GM21390 (cell line): ENCODE data around the gene HDAC11.

Experiments used
- ATAC-seq: cut with Tn5 transposase; IDR thresholded peaks from one replicate; pipeline ENCODE4 v1.9.1; 2021; ENCODE audit not compliant: unreplicated experiment

HDAC11 gene

DNA sequence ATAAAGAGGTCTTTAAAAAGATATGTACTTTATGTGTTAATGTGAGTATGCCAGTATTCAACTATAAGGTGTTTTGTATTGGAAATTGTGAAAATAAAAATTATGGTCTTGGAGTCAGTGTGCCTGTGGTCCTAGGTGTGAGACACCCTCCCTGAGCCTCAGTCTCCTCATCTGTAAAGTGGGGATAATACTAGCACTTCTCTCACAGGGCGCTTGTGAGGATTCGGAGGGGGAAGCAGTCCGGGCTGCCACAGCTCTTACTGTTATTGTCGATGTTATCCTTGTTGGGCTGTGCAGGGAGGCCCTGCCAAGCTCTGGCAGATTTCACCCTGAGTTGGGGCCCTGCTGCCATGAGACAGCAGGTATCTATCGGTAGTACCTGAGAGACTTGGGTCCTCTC lies 42.1 kb downstream of the HDAC11 start:
- ATAC-seq = no peak

DNA sequence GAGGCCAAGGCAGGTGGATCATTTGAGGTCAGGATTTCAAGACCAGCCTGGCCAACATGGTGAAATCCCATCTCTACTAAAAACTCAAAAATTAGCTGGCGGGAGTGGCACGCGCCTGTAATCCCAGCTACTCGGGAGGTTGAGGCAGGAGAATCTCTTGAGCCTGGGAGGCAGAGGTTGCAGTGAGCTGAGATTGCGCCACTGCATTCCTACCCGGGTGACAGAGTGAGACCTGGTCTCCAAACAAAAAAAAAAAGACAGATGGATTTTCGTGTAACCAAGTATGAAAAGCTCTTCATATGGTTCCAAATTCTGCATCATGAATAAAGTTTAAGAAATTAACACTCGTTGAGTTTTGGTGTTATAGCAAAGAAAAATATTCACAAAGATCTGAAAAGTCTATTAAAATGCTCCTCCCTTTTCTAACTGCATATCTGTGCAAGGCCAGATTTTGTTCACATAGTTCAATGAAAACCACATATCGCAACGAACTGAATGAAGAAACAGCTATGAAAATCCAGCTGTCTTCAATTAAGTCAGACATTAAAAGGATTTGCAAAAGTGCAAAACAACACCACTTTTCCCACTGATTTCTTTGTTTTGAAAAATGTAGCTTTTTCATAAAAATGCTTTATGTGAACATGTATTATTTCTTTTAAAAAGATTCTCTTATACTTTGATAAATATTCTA lies 45.0 kb downstream of the HDAC11 start:
- no peak for ATAC-seq

DNA sequence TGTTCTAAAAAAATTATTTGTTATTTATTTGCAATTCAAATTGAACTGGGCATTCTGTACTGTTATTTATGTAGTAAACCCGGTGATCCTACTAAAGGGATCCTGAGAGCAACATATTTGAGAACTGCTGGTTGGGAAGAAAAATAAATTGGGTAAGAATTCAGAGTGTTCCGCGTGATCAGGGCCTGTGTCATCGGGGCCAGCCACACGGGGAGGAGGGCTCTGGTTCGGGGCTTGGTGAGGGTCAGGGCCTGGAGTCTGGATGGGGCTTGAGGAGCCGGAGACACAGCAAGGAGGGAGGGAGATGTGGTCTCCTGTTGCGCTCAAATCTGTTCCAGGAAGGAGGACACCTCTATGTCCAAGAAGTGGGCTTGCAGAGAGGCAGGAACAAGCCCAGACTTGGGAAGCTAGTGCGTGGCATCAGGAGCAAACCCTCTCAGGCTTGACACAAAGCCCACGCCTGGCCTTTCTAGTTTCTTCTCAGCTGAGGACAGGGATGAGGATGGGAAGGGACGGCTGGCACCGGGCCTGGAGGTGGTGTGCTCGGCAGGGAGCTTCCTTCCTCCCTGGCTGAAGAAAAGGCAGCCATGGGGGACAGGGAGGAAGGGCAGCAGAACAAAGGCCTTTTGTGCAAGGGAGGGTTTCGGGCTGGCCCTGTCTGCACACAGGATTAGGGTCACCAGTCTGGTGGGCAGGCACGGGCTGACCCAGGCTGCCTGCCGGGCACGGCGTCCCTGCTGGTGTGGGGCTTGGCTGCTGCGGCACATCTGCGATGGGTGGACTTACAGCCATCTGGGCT lies 45.9 kb downstream of the HDAC11 start:
- ATAC-seq = no peak

DNA sequence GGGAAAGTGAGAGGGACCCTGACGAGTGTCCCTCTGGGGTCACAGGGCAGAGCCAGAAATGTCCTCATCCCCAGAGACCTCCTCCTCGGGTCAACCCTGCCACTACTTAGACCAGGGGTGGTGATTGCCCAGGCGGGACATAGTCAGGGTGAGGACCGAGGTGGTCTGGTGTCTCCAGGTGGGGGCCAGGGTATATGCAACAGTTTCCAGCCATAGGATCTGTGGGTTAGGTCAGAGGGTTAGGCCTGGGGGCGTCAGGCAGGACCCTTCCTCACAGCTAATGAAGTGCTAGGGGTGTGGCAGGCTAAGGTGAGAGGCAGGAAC lies 46.5 kb downstream of the HDAC11 start:
- ATAC-seq = no peak

DNA sequence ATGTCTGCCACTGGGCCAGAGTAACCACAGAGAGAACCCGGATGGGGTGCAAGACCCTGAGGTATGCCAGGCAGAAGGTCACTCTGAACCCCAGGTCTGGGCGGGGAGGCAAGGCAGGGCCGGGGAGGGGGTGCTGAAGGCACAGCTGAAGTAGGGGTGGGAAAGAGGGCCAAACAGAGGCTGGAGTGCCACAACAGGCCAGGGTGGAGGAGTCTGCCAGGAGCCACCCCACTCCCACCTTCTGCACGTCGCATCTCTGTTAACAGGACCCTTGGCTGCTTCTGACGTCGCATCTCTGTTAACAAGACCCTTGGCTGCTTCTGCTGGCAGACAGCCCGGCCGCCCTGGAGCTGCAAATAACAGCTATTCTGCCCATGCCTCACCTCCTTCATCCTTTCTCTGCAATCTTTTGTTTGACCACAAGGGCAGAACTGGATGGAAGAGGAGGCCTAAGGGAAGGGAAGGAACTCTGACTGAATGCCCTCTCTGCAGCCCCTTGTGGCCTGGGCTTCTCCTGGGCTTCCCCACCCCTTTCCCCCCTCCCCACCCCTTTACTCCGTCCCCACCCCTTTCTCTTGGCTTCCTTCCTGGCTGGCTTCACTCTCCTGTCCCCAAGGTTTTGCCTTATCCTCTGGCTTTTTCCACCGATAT lies 48.2 kb downstream of the HDAC11 start:
- ATAC-seq = no peak

DNA sequence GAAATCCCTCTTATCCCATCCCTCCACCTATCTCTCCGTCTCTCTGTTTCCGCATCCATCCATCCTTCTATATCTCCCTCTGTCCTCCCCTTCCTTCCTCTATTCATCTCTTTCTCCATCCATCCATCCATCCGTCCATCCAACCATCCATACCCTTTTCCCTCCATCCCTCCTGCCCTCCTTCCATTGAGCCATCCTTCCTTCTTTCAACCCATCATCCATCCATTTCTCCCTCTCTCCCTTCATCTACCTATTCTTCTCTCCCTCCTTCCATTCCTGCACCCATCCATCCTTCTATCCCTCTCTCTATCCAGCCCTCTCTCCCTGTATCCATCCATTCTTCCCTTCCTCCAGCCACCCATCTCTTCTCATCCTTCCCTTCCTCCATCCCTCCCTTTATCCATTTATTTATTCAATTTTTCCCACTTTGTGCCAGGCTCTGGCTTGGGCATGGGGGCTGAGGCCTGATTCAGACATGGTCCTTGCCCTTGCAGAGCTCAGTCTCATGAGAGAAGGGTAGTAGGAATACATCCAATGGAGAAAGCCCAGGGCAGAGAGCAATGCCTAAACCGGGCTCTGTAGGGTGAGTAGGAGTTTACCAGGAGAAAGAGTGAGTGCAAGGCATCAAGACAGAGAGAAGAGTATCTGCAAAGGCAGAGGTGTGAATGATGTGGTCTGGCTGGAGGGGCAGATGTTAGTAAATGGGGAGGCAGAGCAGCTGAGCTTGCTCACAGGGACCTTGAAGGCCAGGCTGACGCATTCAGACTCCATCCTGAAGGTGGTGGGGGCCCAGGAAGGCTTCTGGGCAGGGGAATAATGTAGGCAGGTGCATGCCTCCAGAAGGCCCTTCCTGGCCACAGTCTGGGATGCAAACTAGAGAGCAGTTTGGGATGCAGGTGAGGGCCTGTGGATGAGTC lies 49.3 kb downstream of the HDAC11 start:
- ATAC-seq = no peak

DNA sequence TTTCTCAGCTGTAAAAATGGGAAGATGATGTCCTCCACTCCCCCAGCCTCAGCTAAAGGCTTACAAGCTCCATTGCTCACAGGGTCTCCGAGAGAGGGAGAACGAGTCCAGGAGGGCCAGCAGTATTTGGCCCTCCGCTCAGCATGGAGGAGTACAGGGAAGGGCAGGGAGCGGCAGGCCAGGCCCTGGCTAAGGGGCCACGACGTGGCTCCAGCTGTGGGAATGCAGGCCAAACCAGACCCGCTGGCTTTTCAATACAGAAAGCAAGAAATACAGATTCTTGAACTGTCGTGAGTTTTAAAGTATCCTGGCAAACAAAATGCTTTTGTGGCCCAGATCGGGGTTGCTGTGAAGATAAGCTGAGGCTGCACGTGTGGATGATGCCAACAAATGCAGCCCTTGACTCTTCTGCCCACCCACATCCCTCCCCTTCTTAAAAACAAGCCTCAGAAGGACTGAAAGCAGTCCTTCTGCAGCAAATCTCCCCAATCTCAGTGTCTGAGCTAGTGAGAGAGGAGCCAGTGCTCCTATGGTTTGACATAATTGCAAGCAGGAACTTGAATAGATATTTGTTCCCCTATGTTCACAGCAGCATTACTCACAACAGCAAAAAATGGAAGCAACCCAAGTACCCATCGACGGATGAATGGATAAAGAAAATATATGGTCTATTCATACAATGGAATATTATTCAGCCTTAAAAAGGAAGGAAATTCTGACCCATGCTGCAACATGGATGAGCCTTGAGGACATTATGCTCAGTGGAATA lies 50.3 kb downstream of the HDAC11 start:
- no peak for ATAC-seq

DNA sequence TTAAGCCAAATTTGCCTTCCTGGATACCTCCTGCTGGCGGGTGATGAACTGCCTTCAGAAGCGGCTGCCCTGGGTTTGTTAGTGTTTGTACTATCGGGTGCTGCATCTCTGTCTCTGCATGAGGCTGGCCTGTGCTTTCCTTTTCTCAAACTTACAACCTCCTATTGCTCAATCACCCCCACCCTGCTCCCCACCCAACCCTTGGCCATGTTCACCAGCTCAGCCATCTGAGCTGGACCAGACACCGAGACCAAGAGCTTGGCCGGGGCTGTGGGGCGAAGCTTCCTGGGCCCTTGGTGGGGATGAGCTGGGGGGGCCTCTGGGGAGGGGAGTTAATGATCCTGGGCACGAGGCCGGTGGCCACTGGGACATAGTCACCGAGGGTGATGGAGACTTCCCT lies 52.0 kb downstream of the HDAC11 start:
- no peak for ATAC-seq

DNA sequence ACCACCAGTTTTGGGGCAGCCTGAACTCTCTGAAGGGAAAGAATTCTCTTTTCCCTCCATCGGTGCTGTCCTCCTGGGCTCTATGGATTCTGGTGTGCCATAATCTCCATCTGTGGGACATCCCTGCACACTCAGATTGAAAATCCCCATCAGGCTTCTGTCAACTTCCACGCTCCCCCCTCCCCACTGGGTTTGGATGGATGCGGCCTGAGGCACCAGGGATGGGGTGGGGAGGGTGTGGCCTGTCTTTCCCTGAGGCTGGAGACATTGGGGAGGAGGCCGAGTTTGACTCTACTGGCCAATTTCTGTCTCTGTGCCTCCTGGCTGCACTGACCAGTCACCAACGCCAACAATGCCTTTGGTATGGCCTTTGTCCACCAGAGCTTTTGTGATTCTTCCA lies 52.5 kb downstream of the HDAC11 start:
- no peak for ATAC-seq

DNA sequence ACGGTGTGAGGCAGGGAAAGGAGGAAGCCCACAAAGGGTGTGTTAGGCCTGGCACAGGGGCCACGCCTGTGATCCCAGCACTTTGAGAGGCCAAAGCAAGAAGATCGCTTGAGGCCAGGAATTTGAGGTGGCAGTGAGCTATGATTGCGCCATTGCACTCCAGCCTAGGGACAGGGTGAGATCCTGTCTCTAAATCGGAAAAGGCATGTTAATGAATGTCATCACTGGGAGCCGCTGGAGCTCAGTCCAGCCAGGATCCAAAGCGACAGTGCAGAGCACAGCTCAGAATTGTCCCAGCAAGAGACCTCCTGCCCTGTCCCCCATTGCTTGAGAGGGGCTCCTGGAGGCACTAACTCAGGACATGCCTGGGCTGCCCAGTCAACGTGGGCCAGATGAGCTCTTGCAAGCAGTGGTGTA lies 53.8 kb downstream of the HDAC11 start:
- no peak for ATAC-seq

DNA sequence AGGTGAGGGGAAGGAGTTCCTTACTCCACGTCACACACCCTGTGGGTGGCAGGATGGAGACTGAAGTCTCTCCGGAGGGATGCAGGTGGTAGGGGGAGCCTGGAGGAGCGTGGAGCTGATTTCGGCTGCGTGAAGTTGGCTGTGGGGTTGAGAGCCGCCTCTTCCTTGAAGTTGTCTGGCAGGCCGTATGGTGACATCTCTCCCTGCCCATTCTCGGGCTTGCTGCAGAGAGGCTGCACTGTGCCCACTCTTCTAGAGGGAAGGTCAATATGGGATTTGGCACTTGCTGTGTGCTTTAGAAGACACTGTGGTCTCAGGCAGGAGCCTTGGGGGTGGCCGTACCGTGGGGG lies 55.4 kb downstream of the HDAC11 start:
- no peak for ATAC-seq

DNA sequence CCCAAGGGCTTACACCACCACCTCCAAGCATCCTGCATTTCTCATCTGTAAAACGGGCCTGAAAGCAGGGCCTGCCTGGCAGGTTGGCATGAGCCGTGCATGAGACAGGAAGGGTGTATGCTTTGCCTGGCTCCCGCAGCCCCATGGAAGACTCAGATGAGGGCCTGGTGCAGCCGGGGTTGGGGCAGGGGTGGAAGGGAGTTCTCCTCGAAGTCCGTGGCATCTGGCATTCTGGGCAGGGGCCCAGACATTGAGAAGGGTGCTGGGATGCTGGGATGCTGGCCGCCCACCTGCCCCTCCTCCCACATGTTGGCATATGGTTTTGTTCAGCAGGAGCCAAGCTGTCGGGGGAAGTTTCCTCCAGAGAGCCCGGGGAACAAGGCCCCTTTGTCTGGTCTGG lies 55.8 kb downstream of the HDAC11 start:
- no peak for ATAC-seq

DNA sequence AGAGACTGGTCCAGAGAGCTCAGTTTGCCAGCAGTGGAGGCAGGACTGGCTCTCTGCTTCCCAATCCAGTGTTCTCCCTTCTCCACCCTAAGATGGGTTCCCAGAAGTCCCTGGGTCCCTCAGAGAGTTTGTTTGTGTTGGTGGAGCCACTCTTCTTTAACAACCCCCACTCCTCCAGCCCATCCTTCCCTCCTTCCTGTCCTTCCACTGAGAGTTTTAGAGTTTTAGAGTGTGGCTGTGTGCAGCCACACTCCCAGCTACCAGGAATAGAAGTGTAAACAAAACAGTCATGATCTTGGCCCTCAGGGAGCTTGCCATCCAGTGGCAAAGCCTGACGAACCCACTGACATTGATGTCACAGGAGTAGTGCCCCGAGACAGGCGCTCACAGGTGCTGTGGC lies 56.3 kb downstream of the HDAC11 start:
- no peak for ATAC-seq

DNA sequence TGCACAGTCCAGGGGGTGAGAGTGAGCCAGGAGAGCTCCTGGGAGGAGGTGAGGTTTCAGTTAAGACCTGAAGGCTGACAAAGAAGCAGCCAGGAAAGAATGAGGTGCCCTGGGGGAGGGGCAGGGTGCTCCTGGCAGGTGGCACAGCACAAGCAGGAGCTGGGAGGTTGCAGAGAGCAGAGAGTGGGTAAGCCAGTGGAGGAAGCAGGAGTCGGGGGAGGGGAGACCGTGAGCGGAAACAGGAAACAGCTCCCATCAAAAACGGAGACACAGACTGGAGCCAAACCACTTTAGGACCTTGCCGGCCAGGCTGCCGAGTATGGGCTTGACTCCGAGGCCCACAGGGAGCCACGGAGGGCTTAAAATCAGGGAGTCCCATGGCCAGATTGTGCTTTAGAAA lies 56.7 kb downstream of the HDAC11 start:
- ATAC-seq = no peak

DNA sequence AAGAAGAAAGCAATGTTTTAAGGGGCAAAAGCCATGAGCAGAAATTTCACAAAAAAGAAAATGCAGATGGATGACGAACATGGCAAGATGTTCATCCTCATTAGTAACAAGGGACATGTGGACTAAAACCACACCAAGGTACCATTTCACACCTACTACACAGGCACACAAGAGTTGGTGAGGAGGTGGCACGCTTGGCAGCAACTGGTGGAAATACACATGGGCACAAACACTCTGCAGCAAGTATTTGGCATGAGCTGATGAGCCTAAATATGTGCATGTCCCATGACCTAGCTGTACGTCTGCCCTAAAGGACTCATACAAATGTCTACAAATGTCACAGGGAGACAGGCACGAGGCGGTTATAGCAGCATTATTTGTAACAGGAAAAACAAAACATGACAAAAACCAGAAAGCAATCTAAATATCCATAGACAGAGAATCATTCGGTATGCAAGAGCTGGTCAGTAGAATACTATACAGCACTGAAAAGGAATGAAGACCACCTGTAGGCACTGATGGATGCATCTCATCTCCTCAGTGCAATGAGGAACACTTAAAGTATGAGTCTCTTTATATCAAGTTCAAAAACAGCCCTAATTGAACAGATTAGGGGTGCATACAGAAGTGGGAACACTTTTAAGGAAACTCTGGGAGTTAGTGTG lies 57.3 kb downstream of the HDAC11 start:
- no peak for ATAC-seq

DNA sequence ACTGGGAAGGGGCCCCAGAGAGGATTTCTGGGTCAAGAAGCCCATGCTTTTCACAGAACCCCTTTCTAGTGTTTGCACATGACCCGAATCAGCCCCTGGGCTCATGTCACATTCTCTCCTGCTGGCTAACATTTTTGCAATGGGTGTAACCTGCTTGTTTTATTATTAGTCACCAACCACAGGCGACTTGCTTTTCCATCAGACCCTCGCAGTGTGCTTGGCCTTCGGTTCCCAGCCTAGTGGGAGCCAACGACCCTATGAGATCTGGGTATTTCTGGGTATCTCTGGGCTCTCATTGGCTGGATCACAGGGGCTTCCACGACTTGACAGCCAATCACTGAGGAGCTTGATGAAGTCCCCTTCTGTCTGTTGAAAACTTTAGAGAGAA lies 57.8 kb downstream of the HDAC11 start:
- no peak for ATAC-seq

DNA sequence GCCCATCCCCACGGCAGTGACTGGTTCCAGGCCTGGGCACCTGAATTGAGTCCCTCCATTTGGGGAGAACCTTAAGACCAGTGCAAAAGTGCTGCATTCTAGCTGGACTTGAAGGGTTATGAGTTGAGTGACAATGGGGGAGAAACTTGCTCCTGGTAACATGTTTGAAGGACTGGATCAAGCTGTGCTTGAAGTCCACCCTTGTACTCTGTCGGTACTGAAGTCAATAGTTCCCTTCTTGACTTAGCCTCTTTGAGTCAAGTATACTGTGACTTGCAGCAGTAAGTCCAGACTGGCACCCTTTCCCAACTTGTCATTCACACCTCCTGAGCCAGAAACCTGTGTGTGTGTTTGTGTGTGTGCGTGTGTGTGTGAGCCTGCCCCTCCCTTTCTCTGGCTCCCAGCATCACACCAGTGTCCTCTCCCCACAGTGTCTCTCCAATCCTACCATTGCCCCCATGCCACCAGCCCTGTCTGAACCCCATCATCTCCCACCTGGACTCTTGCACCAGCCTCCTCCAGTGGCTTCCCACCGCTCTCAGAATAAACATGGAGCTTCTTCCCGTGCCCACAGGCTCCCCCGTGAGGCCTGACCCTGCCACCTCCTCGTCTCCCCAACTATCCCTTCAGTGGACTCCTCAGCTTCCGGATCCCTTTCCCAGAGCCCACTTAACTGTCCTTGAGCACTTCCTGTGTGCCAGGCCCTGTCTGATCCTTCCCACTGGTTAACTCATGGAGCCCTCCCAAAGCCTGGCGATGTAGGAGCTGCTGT lies 58.6 kb downstream of the HDAC11 start:
- ATAC-seq = no peak

DNA sequence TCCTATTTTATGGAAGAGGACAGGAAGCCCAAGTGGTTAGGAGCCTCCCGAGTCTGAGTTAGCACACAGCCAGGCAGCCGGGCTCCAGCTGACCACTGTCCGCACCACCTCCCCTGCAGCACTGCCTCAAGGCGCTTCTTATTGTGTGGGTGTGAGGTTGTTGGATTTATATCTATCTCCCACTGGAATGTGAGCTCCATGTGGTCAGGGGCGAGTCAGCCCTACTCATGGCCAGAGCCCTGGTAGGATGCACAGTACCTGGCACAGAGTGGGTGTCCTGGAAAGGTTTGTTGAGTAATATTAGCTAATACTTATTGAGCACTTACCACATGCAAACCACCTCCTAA lies 59.2 kb downstream of the HDAC11 start:
- no peak for ATAC-seq

DNA sequence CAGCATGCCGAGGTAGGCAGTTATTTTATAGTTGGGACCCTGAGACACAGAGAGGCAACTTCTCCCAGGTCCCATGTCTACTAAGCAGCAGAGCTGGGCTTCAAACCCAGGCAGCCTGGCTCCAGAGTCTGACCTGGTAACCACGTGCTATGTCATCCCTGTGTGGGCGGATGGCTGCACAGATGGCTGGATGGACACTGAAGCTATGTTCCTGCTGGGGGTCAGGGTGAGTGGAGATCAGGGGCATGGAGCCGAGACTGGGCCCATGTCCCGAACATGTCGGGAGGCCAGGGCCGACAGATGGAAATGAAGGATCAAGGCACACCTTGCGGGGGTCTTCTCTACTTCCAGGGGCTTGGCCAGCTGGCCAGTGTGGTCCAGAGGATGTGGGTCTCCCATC lies 59.6 kb downstream of the HDAC11 start:
- no peak for ATAC-seq
